ENCODE results near the gene ZMYND19. TPM values are rescaled to one million over a fixed set of nuclear protein-coding genes. Genes with fewer than 3 reads are reported as not detected.
A peak's percentile ranks its signal among the peaks of the same experiment; 100 is the strongest.

Gene ZMYND19
- polyA plus RNA-seq, 2 donors, result 25.9 to 33.2 TPM

DNA sequence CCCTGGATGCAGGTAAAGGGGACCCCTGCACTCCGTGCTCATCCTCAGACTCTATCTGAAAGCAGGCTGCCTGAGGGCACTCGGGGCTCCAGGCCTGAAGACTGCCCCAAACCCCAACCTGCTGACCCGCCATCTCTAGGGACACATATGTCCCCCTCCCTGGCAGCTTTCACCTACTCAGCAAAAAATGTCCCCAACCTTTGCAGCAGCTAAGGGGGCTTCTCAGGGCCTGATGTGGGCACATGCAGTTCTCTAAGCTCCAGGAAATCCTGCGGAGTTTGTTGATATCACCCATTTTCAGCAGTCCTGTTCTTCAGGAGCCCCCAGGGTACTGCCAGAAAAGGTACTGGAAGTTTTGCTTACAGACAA is 9.4 kb downstream of the ZMYND19 start:
- Histone ChIP-seq H3K27me3 (ENCODE audit: control insufficient read depth in 1 of 2, insufficient read depth in 2 of 2, low read length in 2 of 2) (no peaks in the 10 kb centered on the region), H3K27ac (ENCODE audit: low read depth in 2 of 2, low read length in 1 of 2) (no peak overlapping the region), H3K9me3 (ENCODE audit: control insufficient read depth in 2 of 2, insufficient read depth in 1 of 2, low read depth in 1 of 2, low read length in 1 of 2) (no peaks in the 10 kb centered on the region), H3K4me3 (ENCODE audit: low read depth in 1 of 2, low read length in 2 of 2) (no peak overlapping the region), H3K4me1 (ENCODE audit: control insufficient read depth in 2 of 2, insufficient read depth in 2 of 2, low read length in 1 of 2) (peaks cover 8 to 9% of the 10 kb centered on the region in 2 donors), H3K36me3 (ENCODE audit: control insufficient read depth in 2 of 2, insufficient read depth in 2 of 2, low read length in 1 of 2) (peaks cover 5 to 37% of the 10 kb centered on the region in 2 donors)
- WGBS, 2 donors, result 90 to 91% methylated on average over 4 of the region's 4 CpGs

DNA sequence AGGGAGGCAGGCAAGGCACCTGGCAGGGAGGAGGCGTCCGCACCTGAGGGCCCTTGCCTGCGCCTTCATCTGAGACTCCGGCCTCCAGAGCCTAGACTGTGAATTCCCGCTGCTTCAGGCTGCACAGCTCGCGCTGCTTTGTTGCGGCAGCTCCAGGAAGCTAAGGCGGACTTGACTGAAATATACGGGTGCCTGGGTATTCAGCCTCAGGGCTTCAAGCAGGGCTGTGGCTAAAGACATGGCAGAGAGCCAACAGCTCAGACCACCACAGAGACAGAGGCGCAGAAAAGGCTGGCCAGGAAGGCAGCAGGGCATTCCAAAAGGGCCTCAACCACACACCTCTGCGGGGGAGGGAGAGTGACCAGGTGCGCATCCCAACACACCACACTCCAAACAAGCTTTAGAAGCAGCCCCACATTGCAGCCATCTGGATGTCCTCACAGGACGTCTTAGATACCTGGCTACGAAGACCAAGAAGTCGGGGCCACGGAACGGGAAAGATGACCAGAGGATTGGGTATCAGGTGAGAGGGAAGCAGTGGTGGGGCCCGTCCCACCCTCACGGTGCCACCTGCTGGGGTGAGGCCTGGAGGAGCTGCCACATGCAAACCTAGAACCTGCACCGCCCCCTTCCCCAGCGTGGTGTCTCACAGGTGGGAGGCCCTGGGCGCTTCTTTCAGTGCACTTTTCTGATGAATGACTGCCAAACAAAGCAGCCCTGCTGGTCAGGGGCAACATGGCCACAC is 9.9 kb downstream of the ZMYND19 start:
- H3K4me3 ChIP-seq (ENCODE audit: low read depth in 1 of 2, low read length in 2 of 2), result no peak overlapping the region
- H3K9me3 ChIP-seq (ENCODE audit: control insufficient read depth in 2 of 2, insufficient read depth in 1 of 2, low read depth in 1 of 2, low read length in 1 of 2), result no peaks in the 10 kb centered on the region
- H3K36me3 ChIP-seq (ENCODE audit: control insufficient read depth in 2 of 2, insufficient read depth in 2 of 2, low read length in 1 of 2), result peaks cover 5 to 35% of the 10 kb centered on the region in 2 donors
- H3K4me1 ChIP-seq (ENCODE audit: control insufficient read depth in 2 of 2, insufficient read depth in 2 of 2, low read length in 1 of 2), result peaks cover 8 to 11% of the 10 kb centered on the region in 2 donors
- H3K27ac ChIP-seq (ENCODE audit: low read depth in 2 of 2, low read length in 1 of 2), result no peak overlapping the region
- 82 to 84% methylated on average over 23 of the region's 23 CpGs for WGBS, 2 donors
- no peaks in the 10 kb centered on the region for H3K27me3 ChIP-seq (ENCODE audit: control insufficient read depth in 1 of 2, insufficient read depth in 2 of 2, low read length in 2 of 2)

GRCh38 chr9:137579259-137579604 is 11.1 kb downstream of the ZMYND19 start:
- H3K36me3 ChIP-seq (ENCODE audit: control insufficient read depth in 2 of 2, insufficient read depth in 2 of 2, low read length in 1 of 2), result peaks cover 6 to 37% of the 10 kb centered on the region in 2 donors
- H3K4me3 ChIP-seq (ENCODE audit: low read depth in 1 of 2, low read length in 2 of 2), result peak overlapping the region; percentile 27 to 72
- peaks cover 8 to 11% of the 10 kb centered on the region in 2 donors for H3K4me1 ChIP-seq (ENCODE audit: control insufficient read depth in 2 of 2, insufficient read depth in 2 of 2, low read length in 1 of 2)
- peak overlapping the region; percentile 82 to 89 for H3K27ac ChIP-seq (ENCODE audit: low read depth in 2 of 2, low read length in 1 of 2)
- no peaks in the 10 kb centered on the region for H3K9me3 ChIP-seq (ENCODE audit: control insufficient read depth in 2 of 2, insufficient read depth in 1 of 2, low read depth in 1 of 2, low read length in 1 of 2)
- H3K27me3 ChIP-seq (ENCODE audit: control insufficient read depth in 1 of 2, insufficient read depth in 2 of 2, low read length in 2 of 2), result no peaks in the 10 kb centered on the region
- 28 to 36% methylated on average over 19 of the region's 19 CpGs for WGBS, 2 donors

- Histone ChIP-seq H3K9me3 (ENCODE audit: control insufficient read depth in 2 of 2, insufficient read depth in 1 of 2, low read depth in 1 of 2, low read length in 1 of 2) (no peaks in the 10 kb centered on the region), H3K27me3 (ENCODE audit: control insufficient read depth in 1 of 2, insufficient read depth in 2 of 2, low read length in 2 of 2) (no peaks in the 10 kb centered on the region), H3K27ac (ENCODE audit: low read depth in 2 of 2, low read length in 1 of 2) (peak within 1 kb of the TSS; percentile 82 to 89), H3K4me3 (ENCODE audit: low read depth in 1 of 2, low read length in 2 of 2) (peak within 1 kb of the TSS; percentile 72 to 95), H3K36me3 (ENCODE audit: control insufficient read depth in 2 of 2, insufficient read depth in 2 of 2, low read length in 1 of 2) (peaks cover 9 to 35% of the 10 kb centered on the region in 2 donors), H3K4me1 (ENCODE audit: control insufficient read depth in 2 of 2, insufficient read depth in 2 of 2, low read length in 1 of 2) (peaks cover 8 to 11% of the 10 kb centered on the region in 2 donors)
- 2% methylated on average over 78 to 82 of the region's 82 CpGs for WGBS, 2 donors
Measured at GRCh38 chr9:137578518-137579258, 11.6 kb downstream of the ZMYND19 start, which contains the start of gene DPH7. Gene DPH7, minus strand, starts transcription at chr9:137578925. Its CDS starts 148 bp downstream, at chr9:137578777.

DNA sequence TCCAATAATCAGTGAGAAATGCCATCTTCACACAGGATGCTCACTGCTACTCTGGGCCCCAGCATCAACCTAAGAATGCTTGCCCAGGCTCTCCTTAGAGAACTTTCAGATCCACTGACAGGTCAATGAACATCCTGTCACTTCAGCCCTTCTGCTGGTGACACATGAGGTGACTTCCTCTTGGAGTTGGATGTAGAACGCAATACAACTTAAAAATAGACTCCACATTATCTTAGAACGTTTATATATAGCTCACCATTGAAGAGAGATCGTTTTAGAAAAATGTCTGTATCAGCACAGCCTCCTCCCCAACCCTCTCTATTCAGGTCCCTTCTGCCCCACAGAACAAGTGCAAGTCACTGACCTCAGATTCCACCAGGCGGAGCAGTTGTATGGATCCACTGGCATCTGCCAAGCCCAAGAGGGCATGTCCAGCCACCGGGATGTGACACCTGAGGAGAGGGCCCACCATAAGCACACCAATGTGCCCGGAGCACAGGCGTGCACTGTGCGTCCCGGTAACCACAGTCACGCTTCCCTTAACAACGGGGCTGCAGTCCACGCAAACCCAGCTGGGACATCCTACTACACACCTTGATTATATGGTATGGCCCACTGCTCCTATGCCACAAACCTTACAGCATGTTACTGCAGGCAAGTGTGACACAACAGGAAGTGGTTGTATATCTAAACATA is 14.4 kb downstream of the ZMYND19 start:
- WGBS, 2 donors, result 82 to 85% methylated on average over 12 of the region's 12 CpGs
- Histone ChIP-seq H3K4me1 (ENCODE audit: control insufficient read depth in 2 of 2, insufficient read depth in 2 of 2, low read length in 1 of 2) (peaks cover 8 to 11% of the 10 kb centered on the region in 2 donors), H3K9me3 (ENCODE audit: control insufficient read depth in 2 of 2, insufficient read depth in 1 of 2, low read depth in 1 of 2, low read length in 1 of 2) (no peaks in the 10 kb centered on the region), H3K36me3 (ENCODE audit: control insufficient read depth in 2 of 2, insufficient read depth in 2 of 2, low read length in 1 of 2) (peaks cover 4 to 19% of the 10 kb centered on the region in 2 donors), H3K27me3 (ENCODE audit: control insufficient read depth in 1 of 2, insufficient read depth in 2 of 2, low read length in 2 of 2) (no peaks in the 10 kb centered on the region), H3K27ac (ENCODE audit: low read depth in 2 of 2, low read length in 1 of 2) (no peak overlapping the region), H3K4me3 (ENCODE audit: low read depth in 1 of 2, low read length in 2 of 2) (no peak overlapping the region)

GRCh38 chr9:137575364-137575715 is 15.0 kb downstream of the ZMYND19 start:
- H3K4me3 ChIP-seq (ENCODE audit: low read depth in 1 of 2, low read length in 2 of 2), result no peak overlapping the region
- H3K4me1 ChIP-seq (ENCODE audit: control insufficient read depth in 2 of 2, insufficient read depth in 2 of 2, low read length in 1 of 2), result peaks cover 8 to 11% of the 10 kb centered on the region in 2 donors
- H3K27me3 ChIP-seq (ENCODE audit: control insufficient read depth in 1 of 2, insufficient read depth in 2 of 2, low read length in 2 of 2), result no peaks in the 10 kb centered on the region
- peaks cover 7 to 19% of the 10 kb centered on the region in 2 donors for H3K36me3 ChIP-seq (ENCODE audit: control insufficient read depth in 2 of 2, insufficient read depth in 2 of 2, low read length in 1 of 2)
- 61 to 63% methylated on average over 9 of the region's 9 CpGs for WGBS, 2 donors
- H3K9me3 ChIP-seq (ENCODE audit: control insufficient read depth in 2 of 2, insufficient read depth in 1 of 2, low read depth in 1 of 2, low read length in 1 of 2), result no peaks in the 10 kb centered on the region
- no peak overlapping the region for H3K27ac ChIP-seq (ENCODE audit: low read depth in 2 of 2, low read length in 1 of 2)

GRCh38 chr9:137574192-137574591 is 16.1 kb downstream of the ZMYND19 start:
- peaks cover 7 to 19% of the 10 kb centered on the region in 2 donors for H3K36me3 ChIP-seq (ENCODE audit: control insufficient read depth in 2 of 2, insufficient read depth in 2 of 2, low read length in 1 of 2)
- 91% methylated on average over 10 of the region's 10 CpGs for WGBS, 2 donors

GRCh38 chr9:137570566-137570965 is 19.7 kb downstream of the ZMYND19 start:
- no peak overlapping the region for H3K27ac ChIP-seq (ENCODE audit: low read depth in 2 of 2, low read length in 1 of 2)
- 98 to 100% methylated on average over 3 of the region's 3 CpGs for WGBS, 2 donors
- H3K36me3 ChIP-seq (ENCODE audit: control insufficient read depth in 2 of 2, insufficient read depth in 2 of 2, low read length in 1 of 2), result peaks cover 7 to 18% of the 10 kb centered on the region in 2 donors
- no peak overlapping the region for H3K4me3 ChIP-seq (ENCODE audit: low read depth in 1 of 2, low read length in 2 of 2)
- H3K27me3 ChIP-seq (ENCODE audit: control insufficient read depth in 1 of 2, insufficient read depth in 2 of 2, low read length in 2 of 2), result no peaks in the 10 kb centered on the region
- no peaks in the 10 kb centered on the region for H3K9me3 ChIP-seq (ENCODE audit: control insufficient read depth in 2 of 2, insufficient read depth in 1 of 2, low read depth in 1 of 2, low read length in 1 of 2)
- H3K4me1 ChIP-seq (ENCODE audit: control insufficient read depth in 2 of 2, insufficient read depth in 2 of 2, low read length in 1 of 2), result no peaks in the 10 kb centered on the region

More at GRCh38 chr9:137574192-137574591, 16.1 kb downstream of the ZMYND19 start:
- H3K27me3 ChIP-seq (ENCODE audit: control insufficient read depth in 1 of 2, insufficient read depth in 2 of 2, low read length in 2 of 2), result no peaks in the 10 kb centered on the region
- H3K27ac ChIP-seq (ENCODE audit: low read depth in 2 of 2, low read length in 1 of 2), result no peak overlapping the region
- peaks cover 4 to 9% of the 10 kb centered on the region in 2 donors for H3K4me1 ChIP-seq (ENCODE audit: control insufficient read depth in 2 of 2, insufficient read depth in 2 of 2, low read length in 1 of 2)
- H3K9me3 ChIP-seq (ENCODE audit: control insufficient read depth in 2 of 2, insufficient read depth in 1 of 2, low read depth in 1 of 2, low read length in 1 of 2), result no peaks in the 10 kb centered on the region
- H3K4me3 ChIP-seq (ENCODE audit: low read depth in 1 of 2, low read length in 2 of 2), result no peak overlapping the region

DNA sequence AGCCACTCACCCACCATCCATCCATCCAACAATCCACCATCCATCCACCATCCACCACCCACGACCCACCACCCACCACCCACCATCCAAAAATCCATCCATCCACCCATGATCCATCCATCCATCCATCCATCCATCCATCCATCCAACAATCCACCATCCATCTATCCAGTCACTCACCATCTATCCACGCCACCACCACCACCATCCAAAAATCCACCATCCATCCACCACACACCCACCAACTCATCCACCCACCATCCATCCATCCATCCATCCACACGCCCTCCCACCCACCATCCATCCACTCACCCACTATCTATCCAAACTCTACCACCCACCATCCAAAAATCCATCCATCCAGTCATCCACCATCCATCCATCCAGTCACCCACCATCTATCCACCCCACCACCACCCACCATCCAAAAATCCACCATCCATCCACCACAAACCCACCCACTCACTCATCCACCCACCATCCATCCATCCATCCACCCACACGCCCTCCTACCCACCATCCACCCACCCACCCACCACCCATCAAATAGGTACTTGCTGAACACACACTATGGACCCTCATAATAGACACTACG is 20.6 kb downstream of the ZMYND19 start:
- H3K36me3 ChIP-seq (ENCODE audit: control insufficient read depth in 2 of 2, insufficient read depth in 2 of 2, low read length in 1 of 2), result peaks cover 7 to 16% of the 10 kb centered on the region in 2 donors
- 96 to 98% methylated on average over 5 of the region's 5 CpGs for WGBS, 2 donors
- no peak overlapping the region for H3K4me3 ChIP-seq (ENCODE audit: low read depth in 1 of 2, low read length in 2 of 2)

More for the DNA sequence above, 20.6 kb downstream of the ZMYND19 start:
- Histone ChIP-seq H3K4me1 (ENCODE audit: control insufficient read depth in 2 of 2, insufficient read depth in 2 of 2, low read length in 1 of 2) (no peaks in the 10 kb centered on the region), H3K27ac (ENCODE audit: low read depth in 2 of 2, low read length in 1 of 2) (no peak overlapping the region), H3K27me3 (ENCODE audit: control insufficient read depth in 1 of 2, insufficient read depth in 2 of 2, low read length in 2 of 2) (no peaks in the 10 kb centered on the region), H3K9me3 (ENCODE audit: control insufficient read depth in 2 of 2, insufficient read depth in 1 of 2, low read depth in 1 of 2, low read length in 1 of 2) (no peaks in the 10 kb centered on the region)

All from esophagus (tissue), 2 donors.